Right ventricle myocardium inferior (tissue), 1 donor: ENCODE results near the gene ATP13A1. TPM values are rescaled to one million over a fixed set of nuclear protein-coding genes. Genes with fewer than 3 reads are reported as not detected.
"Not testable (repeated sequence)": the region's sequence is repeated elsewhere in the genome, so short reads cannot be mapped to it uniquely, and the experiment has no call there.

Source experiments
- ATAC-seq: fragments of 200-7000 bp; cut with Tn5 transposase; one replicate; pipeline ENCODE4 v1.9.1; 2020; ENCODE audit warnings: mild to moderate bottlenecking, moderate library complexity
- DNase-seq: peaks from one replicate; pipeline ENCODE4 v3.0.0; 2021; ENCODE audit errors: missing footprints
- intact Hi-C: fragments of 100-400 bp; cut with DNase I; formaldehyde crosslinking; loops from one replicate; pipeline ENCODE4 v1.11.0; 2022
- total RNA-seq: library from RNA; stranded (reverse); fragmentation: NEBNext Ultra II Directional; extraction: Animal tissue kit (Norgen Biotek cat#: 25700); gene quantifications from one replicate; pipeline ENCODE4 v1.2.1, GENCODE V29; 2021
- donor health status: DM: no; HTN: yes; CAD: no; lungs with severe emphysema.

ATP13A1 gene
- total RNA-seq, 1 donor from 2014 or later, result 20.1 TPM

DNA sequence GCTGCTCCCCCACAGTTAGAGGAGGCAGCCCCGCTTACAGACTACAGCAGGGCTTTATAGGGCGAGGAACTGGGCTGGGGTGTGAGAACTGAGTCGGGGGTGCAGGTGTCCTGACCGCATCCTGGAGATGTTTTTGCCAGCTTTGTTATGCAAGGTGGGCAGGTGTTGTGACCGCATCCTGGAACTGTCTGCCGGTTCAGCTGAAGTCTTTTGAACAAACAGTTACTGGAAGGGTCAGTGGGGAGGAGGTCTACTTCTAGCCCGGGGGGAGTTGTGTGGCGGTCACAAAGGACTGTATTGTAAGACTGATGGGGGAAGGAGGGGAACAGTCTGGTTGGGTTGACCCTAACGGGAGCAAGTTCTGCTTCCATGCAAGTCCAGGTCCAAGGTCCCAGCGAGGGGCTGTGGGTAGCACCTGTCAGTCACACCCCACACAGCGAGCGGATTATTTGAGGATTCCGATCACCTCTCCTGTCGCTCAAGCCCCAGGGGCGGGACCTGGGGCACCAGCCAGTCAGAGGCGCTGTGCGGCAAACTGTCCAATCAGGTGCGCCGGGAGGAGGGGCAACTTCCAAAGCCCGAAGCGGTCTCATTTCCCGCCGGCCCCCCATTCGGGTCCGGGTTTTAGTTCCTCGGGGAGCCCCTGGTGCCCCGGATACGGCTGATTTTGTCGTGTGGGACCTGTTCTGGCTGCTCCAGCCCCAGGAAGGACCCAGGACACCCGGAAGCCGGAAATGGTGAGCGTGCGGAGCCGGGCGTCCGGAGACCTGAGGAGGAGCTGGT lies 4.9 kb upstream of the ATP13A1 start, which contains the start of gene ZNF101:
ZNF101 (plus strand) TSS at position 610 of the 783 bp plus-strand sequence; CDS start at position 735, 125 bp downstream.
- intact Hi-C loops, result loop anchor here (2.0 to 5.0 kb wide), 2 partner anchors 64 to 199 kb away; partner anchors contain the start of genes ZNF14 and ZNF253
- DNase-seq (peak; percentile 96), ATAC-seq (peak; percentile 79)

DNA sequence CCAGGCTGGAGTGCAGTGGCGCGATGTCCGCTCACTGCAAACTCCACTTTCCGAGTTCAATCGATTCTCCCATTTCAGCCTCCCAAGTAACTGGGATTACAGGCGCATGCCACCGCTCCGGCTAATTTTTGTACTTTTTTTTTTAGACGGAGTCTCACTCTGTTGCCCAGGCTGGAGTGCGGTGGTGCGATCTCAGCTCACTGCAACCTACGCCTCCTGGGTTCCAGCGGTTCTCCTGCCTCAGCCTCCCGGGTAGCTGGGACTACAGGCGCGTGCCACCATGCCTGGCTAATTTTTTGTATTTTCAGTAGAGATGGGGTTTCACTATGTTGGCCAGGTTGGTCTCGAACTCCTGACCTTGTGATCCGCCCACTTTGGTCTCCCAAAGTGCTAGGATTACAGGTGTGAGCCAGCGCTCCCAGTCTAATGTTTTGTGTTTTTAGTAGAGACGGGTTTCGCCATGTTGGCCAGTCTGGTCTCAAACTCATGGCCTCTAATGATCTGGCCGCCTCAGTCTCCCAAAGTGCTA lies 2.0 kb upstream of the ATP13A1 start:
- not testable (repeated sequence) for ATAC-seq, DNase-seq
- intact Hi-C loops, result loop anchor here (5.0 kb wide), 1 partner anchor 202 kb away; the partner anchor contains the start of gene ZNF253

DNA sequence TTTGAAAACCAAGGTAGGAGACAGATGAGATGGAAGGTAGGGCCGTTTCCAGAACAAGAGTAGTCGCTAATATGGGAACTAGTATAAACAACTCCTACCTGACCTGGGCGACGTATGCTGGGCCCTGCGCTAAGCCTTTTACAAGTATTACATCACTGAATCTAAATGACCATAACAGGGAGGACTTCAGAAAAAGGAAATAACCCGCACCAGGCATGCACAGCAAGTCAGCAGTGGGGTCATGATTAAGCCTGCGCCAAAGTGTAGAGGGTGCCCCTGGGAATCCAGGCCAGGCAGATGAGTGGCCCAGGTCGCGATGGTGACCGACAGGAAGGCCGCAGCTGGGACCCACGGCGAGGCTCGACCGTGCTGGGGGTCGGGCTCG lies 613 bp downstream of the ATP13A1 start:
- intact Hi-C loops, result loop anchor here (1.0 to 5.0 kb wide), 2 partner anchors 113 to 159 kb away; partner anchors contain the start of gene ZNF506
- ATAC-seq, result no peak

DNA sequence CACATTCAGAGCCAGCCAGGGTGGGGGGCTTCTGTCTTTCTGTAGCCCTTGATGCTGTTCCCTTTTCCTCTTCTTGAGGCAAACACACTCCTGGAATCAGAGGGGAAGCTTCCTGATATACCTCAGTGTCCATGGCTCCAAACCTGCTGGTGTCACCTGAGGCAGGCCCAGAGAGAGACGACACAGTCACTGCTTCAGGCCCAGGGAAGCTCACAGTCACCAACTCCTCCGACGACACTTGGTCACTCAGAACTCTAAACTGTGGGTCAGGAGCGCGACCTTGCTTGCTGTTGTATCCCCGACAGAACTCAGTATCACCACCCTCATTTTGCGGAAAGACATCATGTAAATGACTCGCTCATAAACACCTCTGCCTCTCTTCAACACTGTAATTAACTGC lies 1.1 kb downstream of the ATP13A1 start:
- intact Hi-C loops, result loop anchor here (5.0 kb wide), 1 partner anchor 160 kb away; the partner anchor contains the start of gene ZNF506
- ATAC-seq, result no peak
- peak; percentile 59 for DNase-seq

More for the DNA sequence above, 613 bp downstream of the ATP13A1 start:
- DNase-seq, result no peak

DNA sequence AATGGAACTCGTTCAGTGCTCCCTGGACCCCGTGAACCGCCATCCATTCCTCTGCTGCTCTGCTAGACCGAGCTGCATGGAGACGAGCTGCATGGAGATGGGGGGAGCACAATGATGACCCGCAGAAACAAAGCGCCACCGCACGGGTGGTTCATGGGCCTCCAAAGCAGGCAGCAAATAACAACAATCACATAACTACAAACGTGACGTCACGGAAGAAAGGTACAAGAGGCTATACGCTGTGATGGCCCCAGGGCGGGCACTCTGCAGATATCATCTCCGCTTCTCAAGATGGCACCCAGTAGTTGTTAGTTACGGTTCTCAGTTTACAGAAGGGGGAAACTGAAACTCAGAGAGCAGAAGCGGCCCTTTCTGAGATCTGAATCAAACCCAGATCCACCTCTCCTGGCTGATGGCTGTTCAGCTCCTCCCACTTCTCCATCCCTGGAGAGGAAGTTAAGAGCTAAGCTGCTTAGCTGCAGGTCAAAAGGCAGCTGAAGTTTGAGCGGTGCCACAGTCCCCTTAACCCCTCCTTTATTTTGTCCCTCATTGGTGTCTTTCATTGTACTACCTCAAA lies 1.7 kb downstream of the ATP13A1 start:
- intact Hi-C loops, result loop anchor here (5.0 kb wide), 1 partner anchor 161 kb away; the partner anchor contains the start of gene ZNF506

DNA sequence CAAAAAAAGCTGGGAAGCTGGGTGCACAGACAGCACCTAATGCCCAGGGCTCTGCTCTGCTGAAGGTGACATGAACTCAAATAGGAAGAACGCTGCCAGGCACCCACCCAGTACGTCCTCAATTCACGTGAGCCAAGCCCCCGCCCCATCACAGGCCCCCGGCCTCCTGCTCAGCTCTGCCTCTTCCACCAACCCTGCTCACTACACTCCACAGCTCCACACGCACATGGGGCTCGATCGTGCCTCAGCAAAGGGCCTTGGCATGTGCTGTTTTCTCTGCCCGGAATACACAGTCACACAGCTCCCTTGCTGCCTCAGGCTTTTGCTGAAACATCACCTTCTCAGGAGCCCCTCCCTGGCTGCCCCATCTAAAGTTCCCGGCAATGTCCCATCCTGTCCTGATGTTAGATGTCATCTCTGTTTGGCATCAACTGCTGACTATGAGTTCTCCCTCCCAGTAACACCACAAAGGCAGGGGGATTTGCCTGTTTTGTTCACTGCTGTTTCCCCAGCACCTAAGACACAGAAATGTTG lies 2.3 kb downstream of the ATP13A1 start:
- ATAC-seq, result no peak
- peak; percentile 54 for DNase-seq
- intact Hi-C loops, result loop anchor here (5.0 kb wide), 1 partner anchor 161 kb away; the partner anchor contains the start of gene ZNF506

More for the DNA sequence above, 1.7 kb downstream of the ATP13A1 start:
- ATAC-seq, result no peak
- peak; percentile 51 for DNase-seq

DNA sequence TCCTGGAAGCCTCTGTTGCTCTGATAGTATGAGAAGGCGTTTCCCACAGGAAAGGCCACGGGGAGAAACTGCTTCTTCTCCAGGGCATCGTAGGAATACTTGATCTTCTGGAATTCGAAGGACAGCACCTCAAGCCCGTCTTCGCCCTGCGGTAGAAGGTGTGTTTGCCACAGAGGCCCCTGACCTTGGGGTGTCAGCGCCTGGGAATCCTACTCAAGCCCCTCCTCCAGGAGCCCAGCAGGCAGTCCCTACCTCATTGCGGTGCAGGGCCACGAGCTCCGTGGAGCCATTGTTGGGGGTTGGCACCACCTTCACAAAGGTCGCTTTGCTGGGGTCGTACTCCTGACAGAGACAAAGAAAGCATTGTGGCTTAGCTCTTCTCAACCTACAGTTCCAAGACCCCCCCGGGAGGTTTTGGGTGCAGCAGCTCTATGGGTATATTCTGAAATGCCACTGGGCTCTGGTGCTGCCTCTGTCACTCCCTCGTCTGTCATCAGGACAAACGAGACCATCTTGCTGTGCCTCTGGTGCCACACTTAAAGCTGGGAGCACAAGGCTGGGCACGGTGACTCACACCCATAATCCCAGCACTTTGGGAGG lies 3.7 kb downstream of the ATP13A1 start:
- ATAC-seq, result no peak
- intact Hi-C loops, result loop anchor here (5.0 kb wide), 1 partner anchor 163 kb away; the partner anchor contains the start of gene ZNF506
- no peak for DNase-seq

DNA sequence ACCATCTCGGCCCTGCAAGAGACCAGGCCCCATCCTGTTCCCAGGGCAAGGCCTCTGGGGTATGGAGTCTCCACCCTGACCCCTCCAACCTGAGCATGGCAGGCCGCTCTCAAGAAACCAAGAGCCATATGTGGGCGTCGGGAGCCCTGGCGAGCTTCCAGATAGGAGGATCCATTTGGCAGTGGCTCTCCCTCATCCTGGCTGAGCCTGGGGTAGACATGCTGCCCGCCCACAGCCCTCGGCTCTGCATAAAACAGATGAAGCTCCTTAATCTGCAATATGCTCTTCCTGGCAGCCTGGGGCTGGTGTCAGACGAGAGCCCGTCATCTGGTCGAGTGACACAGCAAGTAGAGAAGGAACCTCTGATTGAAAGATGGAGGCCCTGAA lies 6.1 kb downstream of the ATP13A1 start:
- no peak for ATAC-seq
- intact Hi-C loops, result no loop called here
- no peak for DNase-seq

DNA sequence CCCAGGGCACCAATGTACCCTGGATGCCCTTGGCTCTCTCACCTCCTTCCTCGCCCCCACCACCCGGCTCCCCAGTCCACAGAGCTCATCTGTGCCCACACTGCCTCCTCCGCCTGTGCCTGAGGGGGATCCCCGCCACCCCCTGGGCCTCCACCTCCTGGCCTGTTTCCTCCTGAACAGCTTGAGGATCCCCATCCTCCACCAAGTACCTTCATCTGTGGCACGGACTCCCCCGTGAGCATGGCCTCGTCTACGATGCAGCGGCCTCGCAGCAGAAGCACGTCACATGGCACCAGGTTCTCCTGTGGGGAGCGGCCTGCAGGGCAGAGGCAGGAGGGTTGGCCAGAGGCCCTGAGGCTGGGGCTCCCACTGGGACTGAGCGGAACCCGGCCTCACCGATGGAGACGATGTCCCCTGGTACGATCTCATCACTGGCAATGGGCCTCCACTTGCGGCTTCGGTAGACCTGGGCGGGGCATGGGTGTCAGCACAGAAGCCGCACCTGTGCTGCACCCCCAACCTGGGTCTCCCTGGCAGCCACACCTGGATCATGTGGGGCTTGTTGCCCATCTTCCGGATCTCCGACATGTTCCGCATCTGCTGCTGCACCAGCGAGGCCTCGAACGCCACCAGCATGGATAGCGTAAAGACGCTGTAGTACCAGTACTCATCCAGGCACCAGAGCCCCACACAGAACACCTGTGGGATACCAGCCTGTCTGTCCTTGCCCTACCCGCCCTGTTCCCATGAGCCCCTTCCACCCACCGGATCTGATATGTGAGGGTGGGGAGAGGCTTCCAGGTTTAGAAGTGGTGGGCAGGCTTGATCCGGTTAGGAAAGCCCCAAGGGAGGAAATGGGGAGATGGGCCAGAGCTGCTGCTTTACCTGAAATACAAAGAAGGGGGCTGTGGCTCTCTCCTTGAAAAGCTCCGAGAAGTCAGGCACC lies 6.8 kb downstream of the ATP13A1 start:
- intact Hi-C loops, result no loop called here
- DNase-seq, result no peak
- ATAC-seq, result no peak

DNA sequence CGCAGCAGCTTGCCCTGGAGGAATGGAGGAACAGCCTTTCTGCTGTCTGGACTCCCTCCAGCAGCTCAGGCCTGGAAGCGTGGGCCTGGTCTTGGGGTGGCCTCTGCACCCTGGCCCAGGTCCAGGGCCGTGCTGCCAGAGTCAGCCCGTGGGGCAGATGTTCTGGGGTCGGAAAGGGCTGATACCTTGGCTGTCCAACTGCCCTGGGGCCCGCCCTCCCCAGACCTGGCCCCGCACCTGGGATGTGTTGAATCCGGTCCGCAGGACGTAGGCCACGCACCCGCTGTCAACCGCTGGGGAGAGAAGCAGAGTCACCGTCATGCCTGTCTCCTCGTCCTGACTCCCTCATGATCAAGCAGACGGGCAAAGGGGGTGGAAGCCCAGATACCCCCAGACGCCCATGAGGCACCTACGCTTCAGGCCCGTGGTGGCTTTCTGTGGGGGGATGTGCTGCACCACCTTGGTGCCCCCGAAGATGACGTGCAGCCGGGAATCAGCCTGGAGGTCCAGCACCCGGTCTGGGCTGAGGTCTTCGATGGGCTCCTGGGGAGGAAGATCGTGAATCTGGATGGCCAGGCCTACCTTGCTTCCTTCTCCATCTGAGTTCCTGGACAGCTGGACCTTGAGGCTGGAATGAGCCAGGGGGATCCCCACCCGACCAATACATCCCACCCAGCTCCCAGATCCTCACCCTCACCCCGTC lies 7.7 kb downstream of the ATP13A1 start:
- intact Hi-C loops, result no loop called here
- DNase-seq, result peak; percentile 56
- no peak for ATAC-seq

DNA sequence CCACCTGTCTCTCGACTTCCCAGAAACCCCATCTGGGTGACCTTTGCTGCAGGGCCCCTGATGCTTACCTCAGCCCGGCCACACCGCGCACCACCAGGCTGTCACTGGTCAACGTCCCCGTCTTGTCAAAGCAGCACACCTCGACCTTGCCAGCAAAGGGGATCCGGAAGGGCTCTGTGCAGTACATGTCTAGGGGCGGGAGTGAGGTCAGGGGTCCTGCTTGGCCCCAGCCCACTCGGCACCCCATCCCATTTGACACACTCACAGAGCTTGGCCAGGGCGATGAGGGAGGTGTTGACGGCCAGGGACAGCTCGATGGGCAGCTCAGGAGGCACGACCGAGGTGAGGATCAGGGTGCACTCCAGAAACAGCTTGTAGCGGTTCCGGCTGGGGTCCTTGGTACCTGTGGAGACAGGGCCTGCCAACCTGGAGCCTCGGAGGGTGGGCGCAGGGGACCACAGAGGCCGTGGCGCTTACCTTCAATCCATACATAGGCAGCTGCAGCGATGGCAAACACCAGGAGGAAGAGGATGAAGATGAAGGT lies 8.4 kb downstream of the ATP13A1 start:
- intact Hi-C loops, result no loop called here
- ATAC-seq (no peak), DNase-seq (peak; percentile 25)

DNA sequence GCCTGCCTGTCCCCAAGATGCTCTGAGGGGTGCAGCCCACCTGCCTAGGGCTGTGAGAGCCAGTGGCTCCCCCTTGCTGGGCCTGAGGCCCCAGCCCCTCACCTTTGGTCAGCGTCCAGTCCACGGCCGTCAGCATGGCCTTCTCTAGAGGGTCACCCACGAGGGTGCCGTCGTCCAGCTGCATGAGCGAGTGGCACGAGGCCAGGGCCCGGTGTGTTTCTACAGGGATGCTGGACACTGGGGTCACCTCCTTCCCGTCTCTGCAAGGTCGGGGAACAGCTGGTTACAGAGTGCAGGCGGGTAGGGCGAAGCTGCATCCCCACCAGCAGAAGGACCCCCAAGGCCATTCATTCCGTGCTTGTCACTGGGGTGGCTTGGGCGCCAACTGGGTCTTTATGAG lies 9.0 kb downstream of the ATP13A1 start:
- peak; percentile 45 for DNase-seq
- intact Hi-C loops, result no loop called here
- no peak for ATAC-seq

DNA sequence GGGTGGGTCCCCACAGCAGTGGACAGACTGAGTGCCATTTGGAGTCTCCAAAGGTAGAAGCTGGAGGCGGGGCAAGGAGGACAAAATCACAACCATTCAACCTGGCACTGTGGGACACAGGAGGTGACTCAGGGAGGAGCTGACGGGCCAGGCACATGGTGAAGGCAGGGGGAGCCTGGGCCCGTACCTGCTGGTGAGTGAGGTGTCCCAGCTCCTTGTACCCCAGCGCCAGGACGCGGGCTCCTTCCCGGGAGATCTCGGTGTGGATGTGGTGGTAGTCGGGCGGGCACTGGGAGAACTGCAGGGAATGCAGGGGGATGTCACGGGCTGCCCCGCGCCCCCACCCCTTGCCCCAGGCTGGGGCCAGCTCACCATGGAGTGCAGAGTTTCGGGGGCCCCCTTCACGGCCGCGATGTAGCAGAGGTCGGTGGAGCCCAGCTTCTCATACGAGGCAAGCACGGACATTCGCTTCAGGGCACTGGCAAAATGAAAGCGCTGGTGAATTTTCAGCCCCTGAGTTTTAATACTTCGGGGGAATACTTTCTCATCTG lies 9.8 kb downstream of the ATP13A1 start:
- intact Hi-C loops, result no loop called here
- ATAC-seq (no peak), DNase-seq (peak; percentile 35)

DNA sequence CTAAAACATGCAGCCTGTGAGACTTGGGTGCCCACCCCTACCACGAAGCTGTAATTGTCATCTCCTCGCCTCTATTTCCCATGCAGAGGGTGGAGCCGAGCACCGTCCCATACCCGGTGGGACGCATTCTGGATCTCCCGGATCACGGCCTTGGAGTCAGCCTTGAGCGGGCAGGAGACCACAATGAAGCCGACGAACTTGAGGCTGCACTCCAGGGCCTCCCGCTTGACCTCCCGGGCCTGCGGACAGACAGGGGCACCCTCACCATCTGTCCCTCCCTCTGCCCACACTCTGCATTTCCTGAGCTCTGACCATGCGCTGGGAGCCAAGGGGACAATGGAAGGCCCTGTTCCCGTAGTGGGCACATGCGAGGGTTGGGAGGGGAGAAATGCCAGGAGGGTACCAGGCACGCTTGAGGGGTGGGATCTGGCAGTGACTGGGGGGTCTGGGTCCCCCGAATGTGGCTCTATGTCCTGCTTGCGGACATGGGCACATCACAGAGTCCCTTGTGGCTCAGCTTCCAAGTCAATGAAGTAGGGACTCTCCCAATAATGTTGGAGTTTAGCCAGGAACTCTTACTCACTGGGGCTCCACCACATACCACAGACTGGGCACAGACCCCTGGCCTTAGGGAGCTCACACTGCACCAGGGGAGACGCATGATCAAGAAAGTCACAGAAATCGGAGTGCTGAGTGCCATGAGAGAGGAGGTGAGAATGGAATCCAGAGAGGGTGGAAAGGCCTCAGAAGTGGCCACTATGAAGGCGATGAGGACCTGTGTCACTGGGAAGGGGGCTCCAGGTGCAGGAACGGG lies 10.8 kb downstream of the ATP13A1 start:
- DNase-seq (no peak), ATAC-seq (no peak)
- intact Hi-C loops, result no loop called here

DNA sequence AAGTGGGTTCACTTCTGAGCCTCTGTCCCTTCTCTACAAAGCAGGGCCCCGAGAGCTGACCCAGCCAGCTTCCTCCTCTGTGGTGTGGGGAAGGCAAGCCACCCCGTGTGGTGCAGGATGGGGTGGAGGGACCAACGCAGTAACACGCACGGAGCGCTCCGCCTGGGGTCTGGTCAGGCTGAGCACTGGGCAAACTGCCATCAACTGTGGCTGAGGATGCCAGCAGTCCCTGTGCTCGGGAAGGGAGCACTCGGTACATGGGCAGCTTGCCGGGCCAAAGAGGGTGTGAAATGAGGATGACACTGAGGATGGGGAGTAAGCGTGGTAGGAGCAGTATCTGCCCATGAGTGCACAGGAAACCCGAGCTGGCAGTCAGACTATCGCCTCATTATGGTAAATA lies 12.4 kb downstream of the ATP13A1 start:
- DNase-seq (no peak), ATAC-seq (peak; percentile 54)
- intact Hi-C loops, result no loop called here

DNA sequence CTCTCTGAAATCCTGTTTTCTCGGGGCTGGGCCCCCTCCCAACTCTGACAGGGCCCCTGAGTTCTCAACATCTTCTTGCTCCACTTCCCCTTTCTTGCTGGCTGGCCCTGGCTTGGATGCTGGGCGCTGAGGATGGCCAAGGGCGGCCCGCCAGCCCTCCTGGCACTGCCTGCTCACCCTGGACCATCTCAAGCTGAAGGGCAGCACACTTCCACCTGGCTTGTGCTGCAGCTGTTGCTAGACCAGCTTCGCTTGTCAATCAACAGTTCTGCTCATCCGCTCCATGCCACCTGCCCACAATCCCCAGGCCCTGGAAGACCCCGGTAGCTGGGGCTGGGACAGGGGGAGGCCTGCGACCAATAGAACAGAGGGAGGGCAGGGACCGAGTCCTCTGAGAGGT lies 13.1 kb downstream of the ATP13A1 start:
- intact Hi-C loops, result no loop called here
- ATAC-seq, result no peak
- no peak for DNase-seq
